ENCODE measurements around the gene EMILIN2.

Gene EMILIN2

DNA sequence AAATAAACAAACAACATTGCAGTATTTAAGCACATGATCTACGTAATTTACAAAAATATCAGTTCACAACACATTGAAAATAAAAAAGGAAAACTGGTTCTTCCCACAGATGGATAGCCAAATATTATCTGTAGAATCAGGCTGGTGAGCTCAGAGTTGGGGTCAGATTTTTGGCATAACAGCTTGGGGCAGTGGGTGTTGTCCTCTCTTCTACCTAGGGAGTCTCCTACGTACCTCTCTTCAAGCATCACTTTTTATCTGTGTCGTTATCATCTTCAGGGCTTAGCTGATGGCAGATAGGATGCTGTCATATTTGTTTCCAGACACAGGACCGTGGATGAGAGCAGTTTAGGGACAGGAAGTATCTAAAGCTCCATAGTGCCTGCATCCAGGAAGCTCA is 46.2 kb downstream of the EMILIN2 start:
- TF ChIP-seq, protein P1, sequence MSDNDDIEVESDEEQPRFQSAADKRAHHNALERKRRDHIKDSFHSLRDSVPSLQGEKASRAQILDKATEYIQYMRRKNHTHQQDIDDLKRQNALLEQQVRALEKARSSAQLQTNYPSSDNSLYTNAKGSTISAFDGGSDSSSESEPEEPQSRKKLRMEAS (IDR thresholded peaks at IDR 0.05; ENCODE audit: low read depth, low read length): no peak
- no peak for TF ChIP-seq POLR2A (IDR thresholded peaks at IDR 0.05; ENCODE audit: extremely low read depth, insufficient read length)
- TF ChIP-seq CTCF (IDR thresholded peaks at IDR 0.05; ENCODE audit: low read depth, low read length): no peak
- TF ChIP-seq MYC (IDR thresholded peaks at IDR 0.05; ENCODE audit: low read depth, low read length): no peak
- no peak for DNase-seq (ENCODE audit: low read depth)

DNA sequence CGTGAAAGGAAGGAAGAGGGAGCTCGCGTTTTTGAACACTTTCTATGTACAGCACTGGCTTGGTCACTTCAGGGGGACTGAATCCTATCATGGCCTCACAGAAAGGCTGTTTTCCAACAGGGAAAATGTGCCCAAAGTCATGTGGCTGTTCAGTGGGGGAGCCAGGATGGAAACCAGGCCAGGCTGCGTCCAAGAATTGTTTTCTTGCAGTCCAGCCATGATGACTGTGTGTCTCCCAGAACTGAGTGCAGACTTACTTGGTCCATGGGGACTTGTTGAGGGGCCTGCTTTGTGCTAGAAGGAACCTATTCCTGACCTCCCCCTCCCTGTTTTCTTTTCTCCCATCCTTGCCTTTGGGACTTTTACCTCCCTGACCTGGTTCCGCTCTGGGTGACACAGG is 46.9 kb downstream of the EMILIN2 start:
- TF ChIP-seq CTCF (IDR thresholded peaks at IDR 0.05; ENCODE audit: low read depth, low read length): no peak
- TF ChIP-seq, protein P1 (IDR thresholded peaks at IDR 0.05; ENCODE audit: low read depth, low read length): no peak
- TF ChIP-seq MYC (IDR thresholded peaks at IDR 0.05; ENCODE audit: low read depth, low read length): no peak
- no peak for TF ChIP-seq POLR2A (IDR thresholded peaks at IDR 0.05; ENCODE audit: extremely low read depth, insufficient read length)
- DNase-seq (ENCODE audit: low read depth): no peak
- H3K4me3 ChIP-seq (ENCODE audit: low read depth, low read length): no peak overlapping the region

More for the DNA sequence above, 46.2 kb downstream of the EMILIN2 start:
- no peak overlapping the region for H3K4me3 ChIP-seq (ENCODE audit: low read depth, low read length)

DNA sequence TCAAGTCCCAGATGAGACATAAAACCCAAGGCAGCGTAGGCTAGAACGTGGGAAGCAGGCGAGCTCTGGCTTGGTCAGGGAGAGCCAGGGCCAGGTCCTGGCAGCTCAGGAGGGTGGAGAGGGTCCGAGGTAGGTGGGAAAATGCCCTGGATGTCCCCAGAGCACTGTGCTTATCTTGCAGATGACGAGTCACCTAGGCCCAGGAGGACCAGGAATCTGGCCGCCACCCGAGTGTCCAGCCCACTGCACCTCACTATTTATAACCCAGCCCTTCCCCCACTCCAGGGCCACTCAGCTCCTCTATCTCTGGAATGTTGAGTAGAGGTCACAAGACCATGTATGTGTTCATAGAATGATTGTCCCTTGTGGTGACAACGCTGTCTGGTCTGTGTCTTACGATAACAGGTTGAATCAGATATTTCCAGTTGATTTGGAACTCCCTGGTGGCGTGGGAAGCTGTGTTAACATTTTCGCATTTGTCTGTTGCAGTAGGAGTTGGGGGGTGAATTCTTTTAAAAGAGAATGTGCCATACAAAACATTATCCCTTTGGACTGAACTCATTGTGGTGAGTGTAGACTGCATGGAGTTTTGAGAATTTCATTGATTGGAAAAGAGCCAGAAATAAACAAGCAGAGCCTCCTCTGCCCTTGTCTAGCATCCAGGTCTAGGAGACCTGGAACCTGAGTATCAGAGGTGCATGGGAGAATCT is 47.5 kb downstream of the EMILIN2 start:
- DNase-seq (ENCODE audit: low read depth): no peak
- H3K4me3 ChIP-seq (ENCODE audit: low read depth, low read length): no peak overlapping the region
- TF ChIP-seq MYC (IDR thresholded peaks at IDR 0.05; ENCODE audit: low read depth, low read length) (no peak), POLR2A (IDR thresholded peaks at IDR 0.05; ENCODE audit: extremely low read depth, insufficient read length) (no peak), CTCF (IDR thresholded peaks at IDR 0.05; ENCODE audit: low read depth, low read length) (no peak)
- TF ChIP-seq, protein P1 (IDR thresholded peaks at IDR 0.05; ENCODE audit: low read depth, low read length): no peak

- DNase-seq (ENCODE audit: low read depth): peak; percentile 28
- TF ChIP-seq, protein P1 (IDR thresholded peaks at IDR 0.05; ENCODE audit: low read depth, low read length): no peak
- no peak for TF ChIP-seq MYC (IDR thresholded peaks at IDR 0.05; ENCODE audit: low read depth, low read length)
- TF ChIP-seq POLR2A (IDR thresholded peaks at IDR 0.05; ENCODE audit: extremely low read depth, insufficient read length): no peak
- TF ChIP-seq CTCF (IDR thresholded peaks at IDR 0.05; ENCODE audit: low read depth, low read length): no peak
- H3K4me3 ChIP-seq (ENCODE audit: low read depth, low read length): no peak overlapping the region
Observed at GRCh38 chr18:2894841-2895370, 48.1 kb downstream of the EMILIN2 start.

GRCh38 chr18:2895391-2895790 is 48.6 kb downstream of the EMILIN2 start:
- DNase-seq (ENCODE audit: low read depth): no peak
- TF ChIP-seq MYC (IDR thresholded peaks at IDR 0.05; ENCODE audit: low read depth, low read length) (no peak), POLR2A (IDR thresholded peaks at IDR 0.05; ENCODE audit: extremely low read depth, insufficient read length) (no peak), CTCF (IDR thresholded peaks at IDR 0.05; ENCODE audit: low read depth, low read length) (no peak)
- H3K4me3 ChIP-seq (ENCODE audit: low read depth, low read length): no peak overlapping the region
